CD4-positive, alpha-beta T cell (primary cell): ENCODE measurements around the gene PITPNM3. TPM values are rescaled to one million over a fixed set of nuclear protein-coding genes. Genes with fewer than 3 reads are reported as not detected.

Source experiments
- ATAC-seq: fragments of 200-7000 bp; cut with Tn5 transposase; one replicate; pipeline ENCODE4 v1.10.0; 2022; ENCODE audit warnings: mild to moderate bottlenecking; ENCODE audit not compliant: poor library complexity
- CTCF ChIA-PET: fragments of 350-600 bp; sonication (Branson Sonifier 250); formaldehyde crosslinking; loops from one replicate; lab custom pipeline; 2021; ENCODE audit warnings: antibody characterized with exemption, inconsistent platforms; lab: Charles Lee
- POLR2A ChIA-PET: fragments of 350-600 bp; sonication (Branson Sonifier 250); formaldehyde crosslinking; loops from one replicate; lab custom pipeline; 2021; ENCODE audit warnings: antibody characterized with exemption, inconsistent platforms; lab: Charles Lee
- DNase-seq, 14 experiments: peaks; one replicate each; pipeline ENCODE4 v3.0.0-alpha.2; 2013 to 2020; ENCODE audit warnings: mixed read lengths in 2 of 14
- H3K27ac ChIP-seq, 2 donors: one replicate each; pipeline versions ENCODE4 v1.5.1 to v1.7.0; 2013; ENCODE audit warnings: low read length in 2 of 2, low read depth in 1 of 2, mild to moderate bottlenecking in 1 of 2
- H3K27me3 ChIP-seq, 2 experiments: 1 replicate in 1 of 2; 2 replicates in 1 of 2; pipeline versions ENCODE4 v1.6.1 to v1.7.0; 2013; ENCODE audit warnings: low read length in 2 of 2, control low read depth in 1 of 2, mild to moderate bottlenecking in 1 of 2, moderate library complexity in 1 of 2; ENCODE audit not compliant: insufficient read depth in 2 of 2, control insufficient read depth in 1 of 2
- H3K36me3 ChIP-seq: one replicate; pipeline ENCODE4 v1.6.1; 2013; ENCODE audit warnings: low read length, control low read depth; ENCODE audit not compliant: insufficient read depth
- H3K4me1 ChIP-seq: one replicate; pipeline ENCODE4 v1.6.1; 2013; ENCODE audit warnings: low read length, control low read depth; ENCODE audit not compliant: insufficient read depth
- H3K4me3 ChIP-seq: one replicate; pipeline ENCODE4 v1.5.1; 2013; ENCODE audit warnings: mild to moderate bottlenecking, low read length, moderate library complexity
- H3K9me3 ChIP-seq, 2 experiments: 1 replicate in 1 of 2; 2 replicates in 1 of 2; pipeline versions ENCODE4 v1.6.1 to v1.7.0; 2013; ENCODE audit warnings: low read length in 2 of 2, mild to moderate bottlenecking in 2 of 2, control low read depth in 1 of 2, moderate library complexity in 1 of 2; ENCODE audit not compliant: control insufficient read depth in 1 of 2, insufficient read depth in 1 of 2
- H3K27ac Mint-ChIP-seq: one replicate; pipeline ENCODE4 v1.8.0; 2020; ENCODE audit warnings: mixed read lengths
- H3K27me3 Mint-ChIP-seq: one replicate; pipeline ENCODE4 v1.8.0; 2021; ENCODE audit warnings: mixed read lengths
- H3K36me3 Mint-ChIP-seq: one replicate; pipeline ENCODE4 v1.8.0; 2021; ENCODE audit warnings: low read depth, mixed read lengths
- H3K4me1 Mint-ChIP-seq: one replicate; pipeline ENCODE4 v1.8.0; 2021; ENCODE audit warnings: low read depth, mixed read lengths
- H3K4me3 Mint-ChIP-seq: one replicate; pipeline ENCODE4 v1.8.0; 2020; ENCODE audit warnings: mild to moderate bottlenecking, mixed read lengths
- H3K9me3 Mint-ChIP-seq: one replicate; pipeline ENCODE4 v1.8.0; 2020; ENCODE audit warnings: mixed read lengths
- intact Hi-C, 2 experiments: fragments of 100-400 bp; cut with DNase I in 1 of 2; cut with micrococcal nuclease in 1 of 2; formaldehyde crosslinking; loops; one replicate each; pipeline versions ENCODE4 v1.15.1 to v1.9.0; 2023 to 2025; cut with DNase I, micrococcal nuclease
- total RNA-seq, 174 experiments: library from RNA in 2 of 174; stranded (reverse) in 2 of 174; gene quantifications; one replicate each; pipeline ENCODE4 v1.2.3 and lab custom pipeline; 2021 to 2026
- TF ChIP-seq, protein P1 (sequence below): fragments of 200-600 bp; IDR thresholded peaks from one replicate; pipeline ENCODE4 v1.8.0; 2022; ENCODE audit warnings: antibody characterized with exemption, mild to moderate bottlenecking

PITPNM3 gene
- total RNA-seq, 2 experiments from 2014 or later: 0.34 to 0.41 TPM

GRCh38 chr17:6528557-6528956 lies 27.8 kb downstream of the PITPNM3 start:
- H3K27me3 Mint-ChIP-seq: peaks cover 4% of the 10 kb centered on the region
- TF ChIP-seq, protein P1, sequence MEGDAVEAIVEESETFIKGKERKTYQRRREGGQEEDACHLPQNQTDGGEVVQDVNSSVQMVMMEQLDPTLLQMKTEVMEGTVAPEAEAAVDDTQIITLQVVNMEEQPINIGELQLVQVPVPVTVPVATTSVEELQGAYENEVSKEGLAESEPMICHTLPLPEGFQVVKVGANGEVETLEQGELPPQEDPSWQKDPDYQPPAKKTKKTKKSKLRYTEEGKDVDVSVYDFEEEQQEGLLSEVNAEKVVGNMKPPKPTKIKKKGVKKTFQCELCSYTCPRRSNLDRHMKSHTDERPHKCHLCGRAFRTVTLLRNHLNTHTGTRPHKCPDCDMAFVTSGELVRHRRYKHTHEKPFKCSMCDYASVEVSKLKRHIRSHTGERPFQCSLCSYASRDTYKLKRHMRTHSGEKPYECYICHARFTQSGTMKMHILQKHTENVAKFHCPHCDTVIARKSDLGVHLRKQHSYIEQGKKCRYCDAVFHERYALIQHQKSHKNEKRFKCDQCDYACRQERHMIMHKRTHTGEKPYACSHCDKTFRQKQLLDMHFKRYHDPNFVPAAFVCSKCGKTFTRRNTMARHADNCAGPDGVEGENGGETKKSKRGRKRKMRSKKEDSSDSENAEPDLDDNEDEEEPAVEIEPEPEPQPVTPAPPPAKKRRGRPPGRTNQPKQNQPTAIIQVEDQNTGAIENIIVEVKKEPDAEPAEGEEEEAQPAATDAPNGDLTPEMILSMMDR: no peak
- Histone ChIP-seq H3K27me3 (no peaks in the 10 kb centered on the region), H3K9me3 (no peaks in the 10 kb centered on the region), H3K27ac (no peak overlapping the region), H3K36me3 (no peaks in the 10 kb centered on the region), H3K4me1 (no peaks in the 10 kb centered on the region), H3K4me3 (no peak overlapping the region)
- ATAC-seq (no peak), DNase-seq (no peak)
- H3K9me3 Mint-ChIP-seq: no peaks in the 10 kb centered on the region
- H3K27ac Mint-ChIP-seq: no peak overlapping the region
- H3K4me1 Mint-ChIP-seq: no peaks in the 10 kb centered on the region
- intact Hi-C loops: no loop called here
- no peaks in the 10 kb centered on the region for H3K36me3 Mint-ChIP-seq
- CTCF ChIA-PET: no interaction called here
- H3K4me3 Mint-ChIP-seq: no peak overlapping the region
- POLR2A ChIA-PET: no interaction called here

GRCh38 chr17:6526362-6527152 lies 29.8 kb downstream of the PITPNM3 start:
- Mint-ChIP-seq H3K9me3 (no peaks in the 10 kb centered on the region), H3K27me3 (no peaks in the 10 kb centered on the region), H3K4me3 (no peak overlapping the region), H3K36me3 (no peaks in the 10 kb centered on the region), H3K27ac (no peak overlapping the region), H3K4me1 (no peaks in the 10 kb centered on the region)
- Histone ChIP-seq H3K27ac (no peak overlapping the region), H3K4me3 (no peak overlapping the region), H3K4me1 (no peaks in the 10 kb centered on the region), H3K36me3 (no peaks in the 10 kb centered on the region), H3K9me3 (no peaks in the 10 kb centered on the region), H3K27me3 (no peaks in the 10 kb centered on the region)
- ATAC-seq (no peak), DNase-seq (no peak)
- TF ChIP-seq, protein P1: no peak
- POLR2A ChIA-PET: no interaction called here
- intact Hi-C loops: no loop called here
- CTCF ChIA-PET: no interaction called here

- DNase-seq (no peak), ATAC-seq (no peak)
- H3K9me3 Mint-ChIP-seq: no peaks in the 10 kb centered on the region
- intact Hi-C loops: no loop called here
- TF ChIP-seq, protein P1: no peak
- H3K27me3 Mint-ChIP-seq: no peaks in the 10 kb centered on the region
- no peak overlapping the region for H3K4me3 Mint-ChIP-seq
- no peaks in the 10 kb centered on the region for H3K36me3 ChIP-seq
- CTCF ChIA-PET: no interaction called here
- no peaks in the 10 kb centered on the region for H3K27me3 ChIP-seq
- H3K9me3 ChIP-seq: no peaks in the 10 kb centered on the region
- no peaks in the 10 kb centered on the region for H3K4me1 Mint-ChIP-seq
- H3K4me3 ChIP-seq: no peak overlapping the region
- no peaks in the 10 kb centered on the region for H3K36me3 Mint-ChIP-seq
- H3K27ac Mint-ChIP-seq: no peak overlapping the region
- H3K4me1 ChIP-seq: no peaks in the 10 kb centered on the region
- POLR2A ChIA-PET: no interaction called here
- no peak overlapping the region for H3K27ac ChIP-seq
These were observed 30.6 kb downstream of the PITPNM3 start for GRCh38 chr17:6525731-6526130.
